HepG2 (cell line): ENCODE data around the gene ARMC8. TPM values are rescaled to one million over a fixed set of nuclear protein-coding genes. Genes with fewer than 3 reads are reported as not detected.
A peak's percentile ranks its signal among the peaks of the same experiment; 100 is the strongest.

Source experiments
- ATAC-seq: fragments of 200-7000 bp; cut with Tn5 transposase; 3 replicates; pipeline ENCODE4 v1.9.1; 2020; ENCODE audit warnings: mild to moderate bottlenecking, moderate library complexity
- BruUV-seq: library from RNA; stranded (reverse); fragments of 400-500 nt; replicated peaks from 2 replicates; lab custom pipeline; 2021; lab: Mats Ljungman, UMichigan
- CTCF ChIA-PET: fragments of 300-600 bp; formaldehyde crosslinking; extraction: SDS; loops from one replicate; lab custom pipeline; 2021; ENCODE audit warnings: low total read pairs, inconsistent platforms, low intra/inter-chr PET ratio; lab: Yijun Ruan, JAX
- POLR2A ChIA-PET: fragments of 350-600 bp; sonication (Branson Sonifier 250); formaldehyde crosslinking; loops from one replicate; lab custom pipeline; 2020; ENCODE audit warnings: antibody characterized with exemption, inconsistent platforms; lab: Yijun Ruan, JAX
- DNase-seq: peaks from one replicate; pipeline ENCODE4 v3.0.0-alpha.2; 2015; ENCODE audit warnings: low spot score
- FAIRE-seq: peaks from 3 replicates; lab custom pipeline; 2011; peaks lifted over from hg19 to GRCh38; lab: Jason Lieb, UNC
- H2AFZ ChIP-seq: one replicate; pipeline ENCODE4 v1.6.1; 2011; ENCODE audit warnings: low read length, inconsistent platforms
- H3K27ac ChIP-seq: fragments of 300-600 bp; 3 replicates; pipeline ENCODE4 v1.8.0; 2011; ENCODE audit warnings: mixed run types, mild to moderate bottlenecking, mixed read lengths, low read length, inconsistent platforms; ENCODE audit not compliant: insufficient read depth; ENCODE audit errors: extremely low read length
- H3K27me3 ChIP-seq, 2 experiments: fragments of 200-600 bp in 1 of 2; 2 replicates in 1 of 2; 3 replicates in 1 of 2; pipeline versions ENCODE4 v1.6.0 to v1.8.0; 2011; ENCODE audit warnings: low read length in 2 of 2, mild to moderate bottlenecking in 2 of 2, moderate library complexity in 2 of 2, inconsistent platforms in 1 of 2; ENCODE audit not compliant: insufficient read depth in 2 of 2, control insufficient read depth in 1 of 2
- H3K36me3 ChIP-seq, 2 experiments: fragments of 200-600 bp in 1 of 2; replicated peaks in 1 of 2; 2 replicates in 1 of 2; 3 replicates in 1 of 2; pipeline versions ENCODE4 v1.5.1 to v1.8.0; 2011; ENCODE audit warnings: low read length in 2 of 2, inconsistent platforms in 1 of 2; ENCODE audit not compliant: insufficient read depth in 2 of 2, control insufficient read depth in 1 of 2
- H3K4me1 ChIP-seq: 2 replicates; pipeline ENCODE4 v1.5.1; 2012; ENCODE audit warnings: low read length, inconsistent platforms; ENCODE audit not compliant: insufficient read depth
- H3K4me2 ChIP-seq: 2 replicates; pipeline ENCODE4 v1.6.0; 2011; ENCODE audit warnings: low read depth, low read length, inconsistent platforms
- H3K4me3 ChIP-seq, 3 experiments: fragments of 200-600 bp in 1 of 3; sonication (generic), shearing (Covaris generic) in 1 of 3; replicated peaks in 1 of 3; 2 replicates each; pipeline ENCODE4 v1.5.1; 2011 to 2016; ENCODE audit warnings: low read length in 3 of 3, inconsistent platforms in 2 of 3, low read depth in 2 of 3, mild to moderate bottlenecking in 2 of 3, control low read depth in 1 of 3, mixed read lengths in 1 of 3; ENCODE audit not compliant: insufficient read depth in 1 of 3
- H3K79me2 ChIP-seq: one replicate; pipeline ENCODE4 v1.6.1; 2011; ENCODE audit warnings: low read length, inconsistent platforms; ENCODE audit not compliant: insufficient read depth
- H3K9ac ChIP-seq: 2 replicates; pipeline ENCODE4 v1.6.0; 2011; ENCODE audit warnings: mild to moderate bottlenecking, low read depth, low read length, inconsistent platforms; ENCODE audit not compliant: insufficient read depth
- H3K9me3 ChIP-seq: 2 replicates; pipeline ENCODE4 v1.5.1; 2012; ENCODE audit warnings: mild to moderate bottlenecking, low read length
- H4K20me1 ChIP-seq: 2 replicates; pipeline ENCODE4 v1.6.0; 2011; ENCODE audit warnings: inconsistent platforms, mild to moderate bottlenecking, low read length, moderate library complexity; ENCODE audit not compliant: insufficient read depth
- HDAC1 ChIP-seq: sonication (generic); formaldehyde crosslinking; IDR thresholded peaks from 2 replicates; pipeline ENCODE4 v1.5.1; 2020; ENCODE audit warnings: mild to moderate bottlenecking, missing genetic modification reagents
- ISL2 ChIP-seq: sonication (generic); formaldehyde crosslinking; IDR thresholded peaks from 2 replicates; pipeline ENCODE4 v1.5.0; 2020; ENCODE audit warnings: missing genetic modification reagents
- NR2F6 ChIP-seq, 2 experiments: IDR thresholded peaks; 2 replicates each; pipeline ENCODE4 v1.6.1; 2016; ENCODE audit warnings: antibody characterized with exemption in 1 of 2, mild to moderate bottlenecking in 1 of 2
- PITX1 ChIP-seq: sonication (generic); formaldehyde crosslinking; IDR thresholded peaks from 2 replicates; pipeline ENCODE4 v1.5.1; 2020; ENCODE audit warnings: mild to moderate bottlenecking, missing genetic modification reagents
- SIX4 ChIP-seq: sonication (generic); formaldehyde crosslinking; IDR thresholded peaks from 2 replicates; pipeline ENCODE4 v1.4.0; 2020; ENCODE audit warnings: missing genetic modification reagents
- STAG1 ChIP-seq: sonication (generic); formaldehyde crosslinking; IDR thresholded peaks from 2 replicates; pipeline ENCODE4 v1.4.0; 2020; ENCODE audit warnings: missing genetic modification reagents
- TRIM24 ChIP-seq: sonication (generic); formaldehyde crosslinking; IDR thresholded peaks from 2 replicates; pipeline ENCODE4 v1.8.0; 2022; ENCODE audit warnings: mild to moderate bottlenecking, missing genetic modification reagents
- ZFP90 ChIP-seq: sonication (generic); formaldehyde crosslinking; IDR thresholded peaks from 2 replicates; pipeline ENCODE4 v1.8.0; 2022; ENCODE audit warnings: missing genetic modification reagents, mild to moderate bottlenecking, inconsistent platforms, borderline replicate concordance
- ZNF224 ChIP-seq: sonication (generic); formaldehyde crosslinking; IDR thresholded peaks from 2 replicates; pipeline ENCODE4 v1.5.0; 2020; ENCODE audit warnings: mild to moderate bottlenecking, missing genetic modification reagents
- ZNF557 ChIP-seq: sonication (generic); formaldehyde crosslinking; IDR thresholded peaks from 2 replicates; pipeline ENCODE4 v1.4.0; 2020; ENCODE audit warnings: missing genetic modification reagents
- ZNF674 ChIP-seq: sonication (generic); formaldehyde crosslinking; IDR thresholded peaks from 2 replicates; pipeline ENCODE4 v1.5.0; 2020; ENCODE audit warnings: low read depth, mild to moderate bottlenecking, missing genetic modification reagents
- ZNF777 ChIP-seq: sonication (generic); formaldehyde crosslinking; IDR thresholded peaks from 2 replicates; pipeline ENCODE4 v1.4.0; 2020; ENCODE audit warnings: missing genetic modification reagents
- WGBS: methylation state at CpG from one replicate; pipeline ENCODE4 v1.1.6; 2017; ENCODE audit warnings: low lambda C conversion rate; 5-methylcytosine and 5-hydroxymethylcytosine counted together
- in situ Hi-C: cut with HindIII; loops from 2 replicates; pipeline ENCODE4 v1.10.0; 2017; ENCODE audit warnings: low pct_unique_long_range_greater_than_20kb; ENCODE audit not compliant: extremely low pct_ligation_motif_present
- intact Hi-C: fragments of 100-400 bp; cut with micrococcal nuclease; formaldehyde crosslinking; loops from one replicate; pipeline ENCODE4 v1.10.0; 2022; ENCODE audit not compliant: unreplicated experiment
- polyA plus RNA-seq, 8 experiments: library from polyadenylated mRNA; depleted of rRNA in 3 of 8; stranded (reverse) in 7 of 8; unstranded in 1 of 8; fragments of >200 nt; fragmentation: Illumina TruSeq in 4 of 8; extraction: Trizol in 4 of 8; gene quantifications; 2 replicates each; pipeline versions ENCODE4 v1.2.1 to v1.2.3, GENCODE V29; 2011 to 2016; ENCODE audit warnings: low read depth in 4 of 8, missing spikeins in 1 of 8, mixed read lengths in 1 of 8; ENCODE audit not compliant: insufficient read depth in 1 of 8
- total RNA-seq, 5 experiments: library from RNA; depleted of rRNA; stranded (reverse); fragments of >200 nt; fragmentation: Illumina TruSeq; extraction: Trizol; gene quantifications; 2 replicates each; pipeline ENCODE4 v1.2.3, GENCODE V29; 2016; ENCODE audit warnings: low read depth in 1 of 5
- TF ChIP-seq, protein P1 (sequence below): sonication (generic); formaldehyde crosslinking; IDR thresholded peaks from 2 replicates; pipeline ENCODE4 v1.4.0; 2020; ENCODE audit warnings: missing genetic modification reagents
- TF ChIP-seq, protein P2 (sequence below), 2 experiments: fragments of 450-650 bp in 1 of 2; sonication (generic) in 1 of 2; formaldehyde crosslinking; IDR thresholded peaks; 2 replicates each; pipeline versions ENCODE4 v1.5.0 to v1.8.0; 2020 to 2022; ENCODE audit warnings: mild to moderate bottlenecking in 1 of 2, missing genetic modification reagents in 1 of 2

Gene ARMC8
- total and polyA plus RNA-seq, 2 of the 13 experiments (the other 11 are each of a cell fraction or from before 2014, with no cell fraction given) = 38.9 to 55.3 TPM

DNA sequence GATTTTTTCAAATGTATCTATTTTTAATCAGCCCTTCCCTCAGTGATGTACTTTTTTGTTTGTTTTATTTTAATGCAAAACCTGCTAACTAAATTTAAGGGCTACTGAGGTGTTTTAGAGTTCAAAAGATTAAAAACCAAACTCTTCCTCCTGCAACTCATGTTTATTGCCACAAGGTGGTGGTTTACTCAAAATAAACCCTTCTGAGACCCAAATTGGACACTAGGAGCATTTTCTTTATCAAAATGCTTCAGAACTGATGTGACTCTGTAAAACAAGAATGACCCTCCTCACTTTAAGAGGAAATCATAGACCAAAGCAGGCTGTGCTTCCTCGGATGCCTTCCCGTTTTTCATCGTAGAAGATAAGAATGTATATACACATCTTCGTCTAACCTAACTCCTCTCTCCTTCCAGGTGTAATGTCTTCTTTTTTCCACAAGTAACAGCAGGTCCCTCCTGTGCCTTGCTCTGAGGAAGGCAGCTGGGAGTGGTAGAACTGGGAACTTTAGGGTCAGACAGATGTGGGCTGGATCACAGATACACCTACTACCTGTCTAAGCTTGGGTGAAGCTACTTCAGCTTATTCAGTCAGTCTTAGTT, 145.5 kb downstream of the ARMC8 start (continued):
- TF ChIP-seq HDAC1 (CRISPR knock-in tag) = no peak
- TF ChIP-seq ZNF777 (CRISPR knock-in tag) = no peak
- TF ChIP-seq, protein P1, sequence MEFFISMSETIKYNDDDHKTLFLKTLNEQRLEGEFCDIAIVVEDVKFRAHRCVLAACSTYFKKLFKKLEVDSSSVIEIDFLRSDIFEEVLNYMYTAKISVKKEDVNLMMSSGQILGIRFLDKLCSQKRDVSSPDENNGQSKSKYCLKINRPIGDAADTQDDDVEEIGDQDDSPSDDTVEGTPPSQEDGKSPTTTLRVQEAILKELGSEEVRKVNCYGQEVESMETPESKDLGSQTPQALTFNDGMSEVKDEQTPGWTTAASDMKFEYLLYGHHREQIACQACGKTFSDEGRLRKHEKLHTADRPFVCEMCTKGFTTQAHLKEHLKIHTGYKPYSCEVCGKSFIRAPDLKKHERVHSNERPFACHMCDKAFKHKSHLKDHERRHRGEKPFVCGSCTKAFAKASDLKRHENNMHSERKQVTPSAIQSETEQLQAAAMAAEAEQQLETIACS (CRISPR knock-in tag) = no peak
- TF ChIP-seq STAG1 (CRISPR knock-in tag) = peak; percentile 66
- TF ChIP-seq TRIM24 = no peak
- TF ChIP-seq ZNF557 (CRISPR knock-in tag) = no peak
- no peak for TF ChIP-seq PITX1 (CRISPR knock-in tag)
- TF ChIP-seq ZNF224 (CRISPR knock-in tag) = no peak

DNA sequence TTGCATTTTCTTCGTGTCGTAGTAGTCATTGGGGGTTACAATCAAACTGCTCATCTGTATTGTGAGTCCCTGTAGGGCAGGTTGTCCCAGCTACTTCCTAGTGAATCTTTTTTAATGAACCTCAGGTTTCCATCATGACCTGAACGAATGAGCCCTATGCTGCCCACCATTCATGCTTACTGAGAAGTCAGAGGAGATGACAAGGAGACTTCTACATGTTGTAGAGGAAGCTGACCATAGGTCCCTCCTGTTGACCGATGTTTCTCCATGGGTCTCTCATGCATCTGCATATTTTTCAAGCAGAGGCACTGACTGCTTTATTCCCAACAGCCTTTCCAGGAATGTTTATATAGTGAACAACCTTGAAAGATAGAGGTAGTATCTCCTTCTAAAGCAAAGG, 147.5 kb downstream of the ARMC8 start:
- ChIA-PET CTCF (no interaction called here), POLR2A (no interaction called here)
- no peaks in the 10 kb centered on the region for H3K79me2 ChIP-seq
- intact Hi-C loops = loop anchor here (5.0 kb wide), 1 partner anchor 63 kb away; no protein-coding TSS in a partner anchor
- H3K4me1 ChIP-seq = 0 out of 2 replicates have a peak, but pooled peaks cover 6% of the 10 kb centered on the region
- FAIRE-seq = no peak
- H3K4me3 ChIP-seq = no peak overlapping the region
- WGBS = 40% methylated on average over 4 of the region's 4 CpGs
- H3K27me3 ChIP-seq = no peaks in the 10 kb centered on the region; a peak in 1 of 5 replicates
- in situ Hi-C loops = no loop called here
- no peak for DNase-seq
- TF ChIP-seq ZNF674 (no peak), ZFP90 (no peak), NR2F6 (IDR thresholded peaks at IDR 0.05) (no peak), NR2F6 (CRISPR knock-in tag; IDR thresholded peaks at IDR 0.05) (no peak), SIX4 (CRISPR knock-in tag) (no peak), ISL2 (CRISPR knock-in tag) (no peak)
- TF ChIP-seq, protein P2, sequence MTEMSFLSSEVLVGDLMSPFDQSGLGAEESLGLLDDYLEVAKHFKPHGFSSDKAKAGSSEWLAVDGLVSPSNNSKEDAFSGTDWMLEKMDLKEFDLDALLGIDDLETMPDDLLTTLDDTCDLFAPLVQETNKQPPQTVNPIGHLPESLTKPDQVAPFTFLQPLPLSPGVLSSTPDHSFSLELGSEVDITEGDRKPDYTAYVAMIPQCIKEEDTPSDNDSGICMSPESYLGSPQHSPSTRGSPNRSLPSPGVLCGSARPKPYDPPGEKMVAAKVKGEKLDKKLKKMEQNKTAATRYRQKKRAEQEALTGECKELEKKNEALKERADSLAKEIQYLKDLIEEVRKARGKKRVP (CRISPR knock-in tag; IDR thresholded peaks at IDR 0.05) = no peak
- TF ChIP-seq, all 625 proteins: peak for 0
- Histone ChIP-seq H3K36me3 (no peaks in the 10 kb centered on the region), H2AFZ (no peak overlapping the region), H3K4me2 (no peak overlapping the region), H3K9ac (no peak overlapping the region), H4K20me1 (no peaks in the 10 kb centered on the region), H3K27ac (no peak overlapping the region), H3K9me3 (no peaks in the 10 kb centered on the region)
- no peak for ATAC-seq
- BruUV-seq = no TSS peak
